ENCODE data around the gene HCFC1.

HCFC1 gene

DNA sequence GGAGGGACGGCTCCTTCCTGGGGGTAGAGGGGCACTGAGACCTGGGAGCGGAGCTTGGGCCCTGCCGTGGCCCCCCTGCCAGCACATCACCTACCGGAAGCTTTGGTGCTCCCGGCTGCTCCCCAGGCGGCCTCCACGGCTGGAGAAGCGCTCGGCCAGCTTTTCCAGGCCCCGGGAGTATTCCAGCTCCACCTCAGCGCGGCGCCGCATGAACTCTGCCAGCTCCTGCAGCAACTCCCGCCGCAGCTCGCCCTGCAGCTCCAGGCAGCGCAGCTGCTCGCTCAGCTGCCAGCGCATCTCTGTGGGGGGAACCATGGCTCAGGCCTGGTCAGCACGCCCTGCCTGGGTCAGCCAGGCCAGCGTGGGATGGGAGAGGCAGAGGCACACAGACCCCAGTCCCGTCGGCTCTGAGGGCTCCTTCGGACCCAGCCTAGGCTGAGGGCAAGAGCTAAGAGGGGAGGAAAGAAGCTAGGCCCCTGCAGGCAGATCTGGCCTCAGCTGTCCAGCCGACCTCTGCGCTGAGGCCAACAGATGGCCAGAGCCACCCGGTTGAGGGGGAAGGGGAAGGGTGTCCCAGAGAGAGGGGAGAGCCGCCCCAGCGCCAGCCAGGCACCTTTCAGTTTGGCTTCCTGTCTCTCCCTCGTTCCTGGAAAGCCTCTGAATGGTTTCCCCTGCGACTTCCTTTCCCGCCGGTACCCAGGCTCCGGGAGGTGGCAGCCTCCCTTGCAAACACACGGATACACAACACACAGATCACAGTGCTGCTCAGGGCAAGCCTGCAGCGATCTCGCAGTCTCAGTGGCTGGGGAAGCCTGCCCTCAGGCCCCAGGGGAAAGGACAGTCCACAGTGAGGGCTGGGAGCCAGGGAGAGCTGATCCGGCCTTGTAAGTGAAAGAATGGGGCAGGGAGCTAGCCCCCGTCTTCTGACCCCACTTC lies 49.8 kb downstream of the HCFC1 start:
- no peak for DNase-seq

DNA sequence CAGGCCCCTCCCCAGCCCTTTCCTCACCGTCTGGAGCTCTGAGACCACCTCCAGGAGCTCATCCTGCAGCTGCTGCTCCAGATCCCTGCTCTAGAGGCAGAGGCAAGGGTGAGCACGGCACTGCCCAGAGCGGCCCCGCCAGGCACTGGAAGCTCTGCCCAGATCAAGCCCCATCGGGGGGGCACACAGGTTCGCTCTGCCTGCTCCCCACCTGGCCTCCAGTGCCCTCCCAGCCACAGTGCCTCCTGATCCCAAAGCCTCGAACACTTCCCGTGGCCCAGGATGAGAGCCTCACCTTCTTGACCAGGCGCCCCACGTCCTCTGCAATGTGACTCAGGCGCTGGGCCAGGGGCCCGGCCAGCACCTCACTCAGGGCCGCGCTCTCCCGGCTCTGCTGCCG lies 50.5 kb downstream of the HCFC1 start:
- no peak for DNase-seq

DNA sequence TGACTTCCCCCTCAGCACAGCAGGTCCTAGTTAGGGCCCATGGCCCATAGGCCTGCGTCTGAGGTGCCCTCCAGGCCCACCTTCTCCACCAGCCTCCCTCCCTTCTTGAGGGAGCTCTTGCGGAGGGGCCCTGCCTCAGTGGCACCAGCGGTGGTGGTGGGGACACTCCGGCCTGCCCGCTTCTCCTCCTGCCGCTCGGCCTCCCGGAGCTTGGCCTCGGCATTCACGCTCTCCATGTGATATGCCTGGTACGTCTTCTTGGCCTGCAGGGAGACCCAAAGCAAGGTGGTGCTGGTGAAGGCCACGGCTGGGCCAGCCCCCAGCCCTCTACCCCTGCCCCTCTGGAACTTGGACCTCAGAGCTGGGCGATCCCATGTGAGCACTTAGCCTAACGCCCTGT lies 51.1 kb downstream of the HCFC1 start:
- no peak for DNase-seq

DNA sequence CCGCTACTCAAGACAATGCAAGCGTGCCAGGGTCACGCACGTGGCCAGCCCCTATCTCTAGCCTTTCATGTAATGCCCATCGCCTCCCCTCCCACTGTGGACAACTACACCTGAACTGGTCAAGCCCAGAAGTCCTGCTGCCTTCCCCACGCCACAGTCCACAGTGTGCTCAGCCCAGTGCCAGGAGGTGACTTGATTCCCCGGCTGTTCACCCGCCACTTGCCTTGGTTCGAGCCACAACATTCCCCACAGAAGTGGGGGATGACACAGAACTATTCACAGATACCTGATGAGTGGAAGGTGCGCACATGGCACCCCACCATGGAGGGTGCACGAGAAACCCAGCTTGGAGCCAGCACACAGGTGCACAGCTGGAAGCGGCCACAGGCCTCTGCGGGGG lies 52.3 kb downstream of the HCFC1 start:
- no peak for DNase-seq

DNA sequence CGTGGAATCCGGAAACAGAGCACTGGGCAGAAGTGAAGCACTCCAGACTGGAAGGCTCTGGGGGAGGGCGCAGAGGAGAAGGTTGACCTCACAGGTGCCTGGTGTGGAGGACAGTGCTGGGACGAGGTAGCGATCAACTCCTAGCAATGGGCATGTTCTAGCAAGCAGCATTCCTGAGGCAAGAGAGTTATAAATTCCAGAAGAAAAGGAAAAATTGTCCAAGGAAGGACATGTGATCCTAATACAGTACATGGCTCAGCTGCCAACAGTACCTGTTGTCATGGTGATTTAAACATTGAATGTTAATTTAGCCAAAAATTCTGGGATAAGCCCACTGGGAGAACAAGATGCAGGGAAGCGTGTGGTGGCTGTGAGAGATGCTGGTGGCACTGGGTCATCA lies 53.7 kb downstream of the HCFC1 start:
- no peak for DNase-seq

DNA sequence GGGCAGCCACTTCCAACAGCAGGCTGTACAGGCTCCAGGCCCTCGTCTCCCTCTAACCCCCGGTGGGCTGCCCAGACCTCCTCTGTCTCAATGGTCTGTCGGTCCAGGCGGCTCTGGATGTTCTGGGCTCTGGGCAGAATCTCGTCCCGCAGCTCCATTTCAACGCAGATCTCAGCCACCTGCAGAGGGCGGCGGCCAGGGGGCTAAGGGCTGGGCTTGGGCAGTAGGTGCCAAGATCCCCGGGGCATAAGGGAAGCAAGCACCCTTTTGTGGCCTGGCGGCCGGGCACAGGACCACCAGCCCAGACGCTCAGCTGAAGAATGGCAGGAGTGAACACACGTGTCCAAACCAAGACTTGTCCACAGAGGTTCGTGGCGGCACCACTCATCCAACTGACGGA lies 57.9 kb downstream of the HCFC1 start:
- DNase-seq: no peak

DNA sequence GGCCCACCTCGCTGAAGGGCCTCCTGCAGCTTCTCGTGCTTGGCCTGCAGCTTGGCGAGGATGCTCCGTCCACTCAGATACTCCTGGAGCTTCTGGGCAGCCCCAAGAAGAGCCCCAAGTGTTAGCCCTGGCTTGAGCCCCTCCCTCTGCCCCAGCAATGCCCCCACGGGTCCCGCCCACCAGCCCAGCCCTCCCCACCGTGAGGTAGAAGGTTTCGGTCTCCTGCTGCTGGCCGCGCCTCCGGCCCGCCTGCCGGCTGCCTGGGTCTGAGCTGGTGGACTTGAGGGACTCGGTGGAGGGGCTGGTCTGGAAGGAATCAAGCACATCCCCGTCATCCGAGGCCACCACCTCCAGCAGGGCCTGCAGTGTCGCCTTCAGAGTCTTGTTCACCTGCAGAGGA lies 58.4 kb downstream of the HCFC1 start:
- no peak for DNase-seq

DNA sequence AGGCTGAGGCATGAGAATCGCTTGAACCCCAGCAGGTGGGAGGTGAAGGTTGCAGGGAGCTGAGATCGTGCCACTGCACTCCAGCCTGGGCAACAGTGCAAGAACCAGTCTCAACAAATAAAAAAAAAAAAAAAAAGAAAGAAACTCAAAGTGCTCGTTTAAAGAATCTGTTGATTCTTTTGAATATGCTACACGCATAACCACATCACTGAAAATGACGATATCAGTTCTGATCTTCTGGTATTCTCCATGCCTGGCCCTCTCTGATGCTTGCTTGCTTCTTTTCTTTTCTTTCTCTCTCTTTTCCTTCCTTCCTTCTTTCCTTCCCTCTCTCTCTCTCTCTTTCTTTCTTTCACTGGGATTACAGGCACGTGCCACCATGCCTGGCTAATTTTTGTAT lies 59.8 kb downstream of the HCFC1 start:
- no peak for DNase-seq

DNA sequence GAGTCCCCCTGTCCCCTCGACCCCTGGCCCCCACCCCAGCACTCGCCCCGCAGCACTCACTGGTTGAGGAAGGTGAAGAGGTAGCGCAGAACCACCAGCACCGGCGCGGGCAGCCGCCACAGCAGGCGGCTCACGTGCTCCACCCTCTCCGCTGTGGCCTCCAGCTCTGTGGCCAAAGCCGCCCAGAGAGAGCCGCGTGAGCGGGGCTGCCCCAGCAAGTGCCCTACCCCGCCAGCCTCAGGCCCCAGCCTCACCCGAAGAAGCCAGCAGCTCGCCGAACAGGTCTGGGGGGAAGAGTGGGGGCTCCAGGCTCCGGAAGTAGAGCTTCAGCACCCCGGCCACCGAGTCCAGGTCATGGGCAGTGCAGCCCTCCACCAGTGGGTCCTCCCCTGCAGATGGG lies 61.2 kb downstream of the HCFC1 start:
- DNase-seq: no peak

DNA sequence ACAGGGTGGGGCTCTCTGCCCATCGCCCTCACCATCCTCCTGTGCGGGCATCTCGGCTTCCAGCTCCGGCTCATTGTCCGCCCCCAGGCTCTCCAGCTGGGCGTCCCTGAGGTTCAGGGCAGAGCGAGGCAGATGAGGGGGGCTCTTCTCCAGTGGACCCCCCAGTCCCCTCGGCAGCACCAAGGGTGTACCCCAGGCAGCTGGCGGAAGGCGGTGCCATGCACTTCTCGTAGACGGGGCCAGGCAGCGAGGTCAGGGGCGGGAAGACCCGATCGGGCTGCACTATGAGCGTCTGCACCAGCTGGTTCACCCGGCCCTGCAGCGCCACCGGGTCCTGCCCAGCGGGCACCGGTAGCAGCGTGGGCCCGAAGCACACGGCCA lies 61.6 kb downstream of the HCFC1 start:
- no peak for DNase-seq

DNA sequence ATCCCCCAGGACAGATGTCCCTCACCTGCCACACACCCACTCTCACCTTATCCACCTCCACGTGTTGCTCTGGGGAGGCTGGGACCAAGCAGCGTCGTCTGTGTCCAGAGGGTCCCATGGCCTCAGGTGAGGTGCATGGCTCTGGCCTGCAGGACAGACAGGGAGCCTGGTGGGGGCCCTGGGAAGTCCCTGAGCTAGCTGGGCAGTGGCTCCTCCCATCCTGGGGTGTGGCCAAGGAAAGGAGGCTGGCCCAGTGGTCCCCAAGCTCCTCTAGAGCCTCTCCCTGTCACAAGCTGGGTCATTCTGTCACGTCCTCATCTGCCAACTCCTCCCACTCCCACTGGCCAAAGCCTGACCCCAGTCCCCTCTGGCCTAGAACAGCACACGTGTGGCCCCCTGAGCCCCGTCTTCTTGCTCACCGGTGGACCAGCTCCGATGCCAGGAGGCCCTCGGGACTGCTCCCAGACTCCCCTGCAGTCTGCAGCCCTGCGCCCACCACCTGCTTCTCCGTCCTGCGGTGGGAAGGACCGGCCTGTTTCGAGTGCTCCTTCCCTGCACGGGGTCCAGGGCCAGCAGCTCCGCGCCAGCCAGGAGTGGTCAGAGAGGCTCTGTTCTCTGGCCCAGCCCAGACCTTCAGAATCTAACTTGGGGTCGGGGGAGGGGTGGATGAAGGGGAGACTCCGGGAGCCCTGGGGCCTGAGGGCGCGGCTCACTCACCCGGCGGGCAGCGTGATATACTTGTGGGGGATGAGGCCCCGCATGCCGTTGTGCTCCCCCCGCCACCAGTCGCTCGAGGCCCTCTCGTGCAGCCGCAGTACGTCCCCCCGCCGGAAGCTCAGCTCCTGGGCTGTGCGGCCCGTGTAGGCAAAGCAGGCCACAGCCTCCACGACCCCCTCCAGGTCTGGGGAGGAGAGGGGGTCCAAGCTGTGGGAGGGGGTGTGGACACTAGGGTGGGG lies 62.3 kb downstream of the HCFC1 start:
- no peak for DNase-seq

DNA sequence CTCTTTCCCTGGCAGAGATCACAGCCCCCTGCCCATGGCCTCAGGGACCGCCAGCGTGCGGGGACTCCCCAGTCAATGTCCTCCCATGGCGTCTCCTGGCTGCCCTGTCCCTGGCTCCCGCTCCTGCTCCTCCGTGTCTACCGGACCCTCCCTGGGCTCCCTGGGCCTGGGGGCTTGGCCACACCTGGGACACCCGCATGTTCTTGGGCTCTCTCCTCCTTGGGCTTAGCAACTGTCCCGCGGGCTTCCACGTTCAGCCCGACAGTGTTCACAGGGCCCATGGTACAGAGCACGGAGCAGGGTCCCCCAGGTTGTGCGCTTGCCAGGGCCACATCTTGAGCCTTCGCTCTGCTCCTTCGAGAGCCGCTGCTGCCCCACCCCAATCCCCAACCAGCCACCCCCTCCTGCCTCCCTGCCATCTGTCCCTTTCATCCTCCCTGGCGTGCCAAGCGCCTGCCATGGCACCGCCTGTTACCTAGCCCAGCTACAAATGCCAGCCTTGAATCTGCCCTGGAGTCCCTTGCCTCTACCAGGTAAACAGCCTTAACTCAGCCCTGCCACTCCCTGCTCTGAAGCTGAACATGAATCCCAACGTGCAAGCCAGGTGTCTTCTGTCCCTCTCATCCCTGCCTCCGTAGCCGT lies 63.3 kb downstream of the HCFC1 start:
- no peak for DNase-seq

DNA sequence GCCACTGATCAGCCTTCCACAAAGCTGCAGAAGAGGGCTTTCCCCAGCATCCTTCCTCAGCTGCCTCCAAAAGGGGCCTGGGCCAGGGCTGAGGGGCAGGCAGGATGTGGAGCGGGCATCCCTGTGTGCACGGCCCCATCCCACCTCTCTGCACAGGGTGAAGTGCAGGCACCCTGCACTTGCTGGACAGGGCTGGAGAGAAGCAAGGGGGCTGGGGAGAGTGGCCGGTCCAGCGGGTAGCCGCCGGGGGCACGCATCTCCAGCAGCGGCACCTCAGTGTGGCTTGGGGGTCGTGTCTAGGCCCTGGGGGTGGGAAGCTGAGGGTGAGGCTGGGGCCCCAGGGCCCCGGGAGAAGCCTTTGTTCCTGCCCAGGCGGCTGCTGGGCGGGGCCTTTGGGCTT lies 64.2 kb downstream of the HCFC1 start:
- no peak for DNase-seq

DNA sequence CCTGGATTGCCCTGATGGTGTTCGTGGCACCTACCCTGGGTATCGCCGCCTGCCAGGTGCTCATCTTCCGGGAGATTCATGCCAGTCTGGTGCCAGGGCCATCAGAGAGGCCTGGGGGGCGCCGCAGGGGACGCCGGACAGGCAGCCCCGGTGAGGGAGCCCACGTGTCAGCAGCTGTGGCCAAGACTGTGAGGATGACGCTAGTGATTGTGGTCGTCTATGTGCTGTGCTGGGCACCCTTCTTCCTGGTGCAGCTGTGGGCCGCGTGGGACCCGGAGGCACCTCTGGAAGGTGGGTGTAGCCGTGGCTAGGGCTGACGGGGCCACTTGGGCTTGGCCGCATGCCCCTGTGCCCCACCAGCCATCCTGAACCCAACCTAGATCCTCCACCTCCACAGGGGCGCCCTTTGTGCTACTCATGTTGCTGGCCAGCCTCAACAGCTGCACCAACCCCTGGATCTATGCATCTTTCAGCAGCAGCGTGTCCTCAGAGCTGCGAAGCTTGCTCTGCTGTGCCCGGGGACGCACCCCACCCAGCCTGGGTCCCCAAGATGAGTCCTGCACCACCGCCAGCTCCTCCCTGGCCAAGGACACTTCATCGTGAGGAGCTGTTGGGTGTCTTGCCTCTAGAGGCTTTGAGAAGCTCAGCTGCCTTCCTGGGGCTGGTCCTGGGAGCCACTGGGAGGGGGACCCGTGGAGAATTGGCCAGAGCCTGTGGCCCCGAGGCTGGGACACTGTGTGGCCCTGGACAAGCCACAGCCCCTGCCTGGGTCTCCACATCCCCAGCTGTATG lies 65.3 kb downstream of the HCFC1 start:
- no peak for DNase-seq

DNA sequence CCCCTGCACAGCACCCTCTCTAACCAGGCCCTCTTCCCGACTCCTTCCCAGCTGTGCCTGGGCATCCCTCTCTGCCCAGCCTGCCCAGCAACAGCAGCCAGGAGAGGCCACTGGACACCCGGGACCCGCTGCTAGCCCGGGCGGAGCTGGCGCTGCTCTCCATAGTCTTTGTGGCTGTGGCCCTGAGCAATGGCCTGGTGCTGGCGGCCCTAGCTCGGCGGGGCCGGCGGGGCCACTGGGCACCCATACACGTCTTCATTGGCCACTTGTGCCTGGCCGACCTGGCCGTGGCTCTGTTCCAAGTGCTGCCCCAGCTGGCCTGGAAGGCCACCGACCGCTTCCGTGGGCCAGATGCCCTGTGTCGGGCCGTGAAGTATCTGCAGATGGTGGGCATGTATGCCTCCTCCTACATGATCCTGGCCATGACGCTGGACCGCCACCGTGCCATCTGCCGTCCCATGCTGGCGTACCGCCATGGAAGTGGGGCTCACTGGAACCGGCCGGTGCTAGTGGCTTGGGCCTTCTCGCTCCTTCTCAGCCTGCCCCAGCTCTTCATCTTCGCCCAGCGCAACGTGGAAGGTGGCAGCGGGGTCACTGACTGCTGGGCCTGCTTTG lies 66.0 kb downstream of the HCFC1 start:
- no peak for DNase-seq

DNA sequence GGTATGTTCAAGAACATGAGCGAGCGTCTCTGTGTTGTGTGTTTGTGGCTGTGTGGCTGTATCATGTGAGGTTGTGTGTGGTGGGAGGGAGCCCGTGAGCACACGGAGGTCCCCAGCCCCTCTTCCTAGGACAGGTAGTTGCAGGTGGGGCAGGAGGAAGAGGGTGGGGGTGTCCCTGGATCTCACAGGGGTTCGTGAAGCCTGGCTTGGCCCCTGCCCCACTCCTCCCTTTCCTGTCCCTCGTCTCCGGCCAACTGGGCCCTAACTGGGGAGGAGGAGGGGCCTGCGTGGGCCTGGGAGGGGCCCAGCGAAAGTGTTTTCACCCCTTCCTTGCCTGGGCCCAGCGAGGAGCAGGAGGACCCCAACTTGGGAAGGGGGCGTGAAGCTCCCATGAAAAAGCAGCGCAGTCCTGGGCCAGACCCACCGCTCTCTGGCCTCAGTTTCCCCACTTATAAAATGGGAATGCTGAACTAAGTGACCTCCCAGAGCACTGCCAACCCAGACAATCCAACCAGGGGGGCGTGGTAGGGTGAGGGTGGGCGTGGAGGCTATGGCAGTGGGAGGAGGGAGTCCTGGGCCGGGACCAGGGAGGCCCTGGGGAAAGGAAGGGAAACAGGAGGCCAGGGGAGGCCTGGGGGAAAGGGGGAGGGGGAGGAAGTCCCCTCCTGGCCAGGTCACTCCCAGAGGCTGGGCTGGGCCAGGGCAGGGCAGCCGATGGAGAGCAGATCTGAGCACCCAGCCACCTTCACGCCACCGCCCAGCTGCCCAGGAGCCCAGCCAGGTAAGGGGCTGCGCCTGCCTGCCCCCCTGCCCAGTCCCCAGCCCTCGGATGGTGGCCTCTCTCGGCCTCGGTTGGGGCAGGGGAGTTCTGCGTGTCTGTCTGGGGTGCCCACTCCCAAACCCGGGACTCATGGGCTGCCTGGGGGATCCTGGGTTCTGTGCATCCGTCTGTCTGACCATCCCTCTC lies 67.3 kb downstream of the HCFC1 start, which contains the start of gene AVPR2:
AVPR2 (plus strand) TSS at position 683 of the 967 bp plus-strand sequence. CDS start 473 bp downstream, outside the sequence.
- no peak for DNase-seq

DNA sequence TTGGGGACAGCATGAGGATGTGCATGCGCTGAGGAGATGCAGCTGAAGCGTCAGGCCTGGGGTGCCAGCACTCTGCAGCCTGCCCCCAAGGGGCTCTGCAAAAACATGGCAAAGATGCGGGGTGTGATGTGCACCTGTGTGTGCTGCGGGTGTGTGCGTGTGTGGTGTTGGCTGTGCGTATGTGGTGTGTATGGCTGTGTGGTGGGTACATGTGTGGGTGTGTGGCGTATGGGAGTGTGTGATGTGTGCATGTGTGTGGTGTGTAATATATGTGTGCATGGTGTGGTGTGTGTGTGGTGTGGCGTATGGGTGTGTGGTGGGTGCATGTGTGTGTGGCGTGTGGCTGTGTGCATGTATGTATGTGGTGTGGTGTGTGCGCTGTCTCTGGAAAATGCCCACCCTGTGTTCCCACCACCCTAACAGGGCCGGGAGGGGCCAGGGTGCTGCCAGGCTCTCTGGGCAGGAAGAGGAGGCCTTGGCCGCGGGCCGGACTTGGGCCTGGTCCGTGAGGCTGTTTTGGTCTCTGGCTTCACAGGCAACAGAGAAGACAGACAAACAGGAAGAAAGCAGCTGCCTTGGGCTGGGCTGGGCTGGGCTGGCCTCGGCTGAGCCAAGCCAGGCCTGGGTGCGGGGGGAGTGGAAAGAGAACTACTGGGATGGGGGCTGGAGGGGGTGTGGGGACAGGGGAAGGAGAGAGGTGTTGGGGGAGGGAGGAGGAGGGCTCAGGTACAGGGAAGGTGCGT lies 68.2 kb downstream of the HCFC1 start:
- no peak for DNase-seq

DNA sequence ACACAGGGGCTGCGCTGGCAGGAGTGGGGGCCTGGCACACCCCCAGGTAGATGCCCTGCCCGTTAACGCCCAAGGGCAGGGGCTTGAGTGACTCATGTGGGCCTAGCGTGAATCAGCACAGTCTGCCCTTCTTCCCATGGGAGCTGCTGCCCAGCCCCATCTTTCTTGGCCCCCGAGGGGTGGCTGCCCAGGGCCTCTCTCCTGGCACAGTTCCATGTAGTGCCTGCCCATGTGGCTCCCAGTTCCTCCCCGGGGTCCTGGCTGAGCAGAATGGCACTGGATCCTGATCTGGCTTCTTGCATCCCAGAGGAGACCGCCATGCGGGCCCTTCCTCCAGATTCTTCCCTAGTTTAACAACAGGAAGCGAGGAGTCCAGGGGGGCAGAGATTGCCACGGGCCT lies 69.2 kb downstream of the HCFC1 start:
- DNase-seq: no peak

DNA sequence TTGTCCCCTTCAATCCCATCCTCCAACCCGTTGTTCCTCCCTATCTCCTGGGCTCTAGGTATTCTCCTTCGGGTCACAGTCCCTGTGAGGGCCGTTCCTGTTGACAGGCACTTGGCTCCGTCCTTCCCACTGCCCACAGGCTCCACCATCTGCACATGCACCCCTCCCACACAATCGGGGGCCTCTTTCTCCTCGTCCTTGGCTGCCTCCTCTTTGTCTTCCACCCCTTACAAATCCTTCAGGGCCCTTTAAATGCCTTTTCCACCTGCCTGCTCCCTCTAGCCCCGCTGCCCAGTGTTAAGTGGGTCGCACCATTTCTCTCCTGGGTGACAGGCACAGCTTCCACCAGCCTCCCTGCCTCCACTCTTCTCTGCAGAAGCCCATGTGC lies 69.9 kb downstream of the HCFC1 start:
- no peak for DNase-seq

All from activated CD8-positive, alpha-beta memory T cell treated with anti-CD3 and anti-CD28 coated beads, Interleukin-2, amount 50 U/mL, for 4 hours (primary cell).